Activated CD8-positive, alpha-beta memory T cell treated with anti-CD3 and anti-CD28 coated beads, Interleukin-2, amount 50 U/mL, for 1 hour (primary cell): ENCODE data around the gene CTIF.

Experiments
- DNase-seq: peaks from one replicate; pipeline ENCODE4 v3.0.0-alpha.2; 2020; ENCODE audit errors: extremely low read depth

The CTIF gene

DNA sequence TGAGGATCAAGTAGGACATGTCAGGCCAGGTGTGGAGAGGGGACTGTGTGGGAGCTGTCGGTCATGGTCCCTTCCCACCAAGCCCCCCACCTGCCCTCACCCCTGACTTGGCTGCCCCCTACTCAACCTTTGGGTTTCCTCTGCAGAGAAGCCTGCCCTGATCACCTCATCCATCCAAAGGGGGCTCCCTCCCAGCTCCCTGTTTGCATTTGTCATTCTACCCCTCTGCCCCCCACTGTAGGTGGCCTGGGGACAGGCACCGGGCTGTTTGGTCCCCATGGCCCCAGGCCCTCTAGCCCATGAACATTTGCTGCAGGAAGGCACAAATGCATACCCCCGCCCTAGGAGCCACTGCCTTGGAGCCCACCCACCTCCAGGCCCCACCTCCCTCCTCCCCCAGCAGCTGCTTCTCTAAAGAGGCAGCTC, 296.9 kb downstream of the CTIF start:
- no peak for DNase-seq

DNA sequence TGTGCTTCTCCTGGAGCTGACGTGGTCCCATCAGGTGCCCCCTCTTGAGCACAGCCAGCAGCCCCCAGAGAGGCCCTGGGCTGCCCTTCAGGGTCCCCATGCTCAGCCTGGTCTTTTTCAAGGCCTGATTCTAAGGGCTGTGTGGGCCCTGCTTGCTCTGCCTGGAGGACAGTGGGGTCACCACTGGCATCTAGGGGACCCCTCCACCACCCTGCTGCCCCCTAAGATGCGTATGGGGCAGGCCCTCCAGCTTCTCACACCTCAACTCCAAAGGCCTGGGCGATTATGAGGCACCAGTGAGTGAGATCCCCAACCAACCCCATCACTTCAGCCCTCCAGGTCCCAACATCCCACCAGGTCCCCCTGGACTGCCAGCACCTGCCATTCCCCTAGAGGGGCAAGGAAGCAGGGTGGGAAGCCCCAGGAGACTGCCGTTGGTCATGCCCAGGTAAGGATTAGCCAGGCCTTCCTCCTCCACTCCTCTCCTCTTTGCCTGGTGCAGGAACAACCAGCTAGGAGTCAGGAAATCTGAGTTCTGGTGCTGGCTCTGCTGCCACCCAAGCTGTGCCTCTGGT, 297.5 kb downstream of the CTIF start:
- DNase-seq = no peak

DNA sequence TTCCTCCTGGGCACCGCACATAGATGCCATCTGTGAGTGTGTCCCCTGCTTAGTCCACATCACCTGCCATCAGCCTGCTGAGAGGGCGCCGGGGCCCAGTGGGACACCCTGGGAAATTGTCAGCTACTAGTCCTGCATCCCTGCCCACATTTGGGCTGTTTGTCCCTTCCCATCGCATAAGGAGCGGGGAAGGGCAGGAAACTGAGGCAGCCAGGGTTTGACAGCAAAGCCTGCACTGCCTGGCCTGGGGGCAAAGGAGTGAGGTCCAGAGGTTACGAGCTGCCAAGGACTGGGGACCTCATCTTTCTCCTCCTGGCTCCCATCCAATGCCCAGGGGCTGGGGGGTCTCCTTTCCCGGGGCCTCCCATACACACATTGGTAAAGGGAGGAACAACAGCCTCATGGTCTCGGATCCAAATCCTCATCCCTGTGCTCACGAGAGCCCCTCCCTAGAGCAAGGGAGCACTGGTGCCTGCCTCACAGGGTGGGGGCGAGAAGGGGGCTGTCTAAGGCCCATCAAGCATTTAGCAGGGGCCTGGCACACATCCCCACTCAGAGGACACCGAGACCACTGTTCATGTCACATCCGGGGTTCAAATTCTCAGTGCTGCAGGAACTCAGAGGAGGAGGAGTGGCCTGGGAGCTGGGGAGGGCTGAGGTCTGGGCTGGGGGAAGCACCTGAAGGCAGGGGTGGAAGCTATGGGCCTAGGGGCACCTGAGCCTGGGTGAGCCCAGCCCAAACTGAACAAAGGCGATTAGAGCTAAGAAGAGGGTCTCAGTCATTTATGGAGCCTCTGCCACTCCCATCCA, 298.2 kb downstream of the CTIF start:
- DNase-seq = no peak

DNA sequence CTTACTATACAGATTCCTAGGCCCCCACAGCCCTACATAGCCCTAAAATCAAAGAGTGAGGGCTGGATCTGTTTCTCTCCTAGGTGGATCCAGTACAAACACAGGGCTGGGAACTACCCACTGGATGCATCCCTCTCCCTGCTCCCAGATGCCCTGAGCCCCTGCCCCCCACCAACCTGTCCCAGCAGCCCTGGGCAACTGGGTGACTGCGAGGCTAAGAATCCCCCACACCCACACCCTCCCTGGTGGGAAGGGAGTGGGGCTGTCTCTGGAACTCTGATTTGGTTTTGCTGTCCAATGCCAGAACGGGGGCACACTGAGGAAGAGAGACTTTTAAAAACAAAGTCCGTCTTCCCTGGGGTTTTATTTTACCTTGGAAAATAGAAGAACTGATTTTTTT, 298.8 kb downstream of the CTIF start:
- no peak for DNase-seq

DNA sequence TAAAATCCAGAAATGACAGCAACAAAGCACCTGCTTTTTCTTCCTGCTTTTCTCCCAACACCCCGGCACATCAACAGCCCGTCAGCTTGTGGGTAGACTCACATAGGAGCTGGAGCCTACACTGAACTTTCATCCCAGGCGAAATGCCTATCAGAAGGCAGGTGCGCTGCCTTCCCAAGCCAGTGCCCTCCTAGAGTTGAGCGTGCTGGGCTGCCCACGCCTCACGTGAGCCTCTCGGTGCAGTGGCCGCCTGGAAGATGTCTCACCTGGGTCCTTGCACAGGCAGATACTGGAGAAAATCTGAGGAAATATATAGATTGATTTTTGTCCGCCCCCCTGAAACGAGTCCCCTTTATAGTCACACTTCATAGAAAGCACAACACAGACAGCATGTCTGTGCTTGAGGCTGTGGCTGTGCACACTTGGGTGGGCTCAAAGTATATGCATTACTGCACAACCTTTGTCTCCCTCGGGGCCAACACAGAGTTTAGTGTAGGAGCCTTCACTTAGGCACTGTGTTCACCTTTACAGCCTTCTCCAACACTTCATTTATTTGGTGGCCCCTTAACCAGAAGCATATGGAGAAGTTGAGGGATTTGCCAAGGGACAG, 299.4 kb downstream of the CTIF start:
- DNase-seq = no peak

DNA sequence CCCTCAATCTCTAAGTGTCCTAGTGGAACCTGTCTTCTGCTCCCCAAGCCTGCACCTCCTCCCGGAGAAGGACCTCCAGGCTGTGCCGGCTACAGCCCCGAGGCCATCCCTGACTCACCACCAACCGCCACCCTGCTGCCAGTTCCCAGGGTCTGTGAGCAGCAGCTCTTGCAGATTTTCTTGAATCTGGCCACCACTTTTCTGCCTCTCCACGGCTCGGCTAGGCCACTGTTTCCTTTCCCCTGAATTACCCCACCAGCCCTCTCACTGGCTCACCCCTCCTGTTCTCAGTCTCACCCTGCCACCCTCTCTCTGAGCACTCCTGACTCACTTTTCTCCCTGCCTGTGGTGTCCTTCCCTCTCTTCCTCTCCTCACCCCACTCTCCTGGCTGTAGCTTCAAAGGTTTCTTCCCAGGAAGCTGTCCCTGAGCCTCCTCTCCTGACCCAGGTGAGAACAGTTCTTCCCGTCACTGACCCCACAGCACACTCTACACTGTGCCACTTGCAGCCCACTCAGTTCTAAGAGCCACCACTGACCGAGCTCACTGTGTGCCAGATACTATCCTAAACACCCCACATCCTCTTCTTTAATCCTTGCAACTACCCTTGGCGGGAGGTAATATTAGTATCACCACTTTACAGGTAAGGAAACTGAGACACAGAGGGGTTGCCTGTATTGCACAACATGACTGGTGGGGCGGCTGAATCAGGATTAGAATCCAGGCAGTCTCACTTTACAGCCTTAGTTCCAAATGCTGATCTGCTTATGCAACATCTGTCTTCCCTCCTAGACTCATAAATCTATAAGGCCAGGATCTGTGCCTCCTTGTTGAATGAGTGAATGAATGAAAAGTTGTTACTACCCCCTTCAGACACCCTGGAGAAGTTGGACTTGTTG, 300.3 kb downstream of the CTIF start:
- no peak for DNase-seq

DNA sequence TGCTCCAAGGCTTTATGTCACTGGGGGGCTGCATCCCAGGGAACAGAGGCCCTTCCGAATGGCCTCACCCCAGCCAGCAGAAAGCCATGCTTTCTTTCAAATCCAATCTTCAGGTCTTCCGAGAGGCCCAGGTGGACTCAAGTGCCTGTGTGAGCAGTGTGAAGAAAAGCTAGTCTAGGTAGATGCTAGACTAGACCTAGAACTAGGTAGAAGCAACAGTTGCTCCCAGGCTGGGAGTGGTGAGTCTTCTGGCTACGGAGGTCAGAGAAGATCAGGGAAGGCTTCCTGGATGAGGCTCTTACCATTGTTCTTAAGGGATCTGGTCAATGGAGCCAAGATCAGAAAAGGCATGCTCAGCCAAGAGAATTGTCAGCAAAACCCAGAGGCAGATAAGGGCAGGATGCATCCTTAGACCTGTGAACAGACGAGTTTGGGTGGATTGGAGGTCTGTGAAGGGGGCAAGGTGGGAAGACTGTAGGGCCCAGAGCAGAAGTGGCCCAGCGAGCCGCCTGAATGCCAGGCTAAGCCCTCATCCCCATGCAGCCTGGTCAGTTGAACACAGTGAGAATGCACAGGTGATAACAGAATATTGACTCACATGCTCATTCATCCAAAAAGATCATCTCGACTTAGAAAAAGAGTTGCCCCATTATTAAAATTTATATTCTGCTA, 301.1 kb downstream of the CTIF start:
- no peak for DNase-seq

DNA sequence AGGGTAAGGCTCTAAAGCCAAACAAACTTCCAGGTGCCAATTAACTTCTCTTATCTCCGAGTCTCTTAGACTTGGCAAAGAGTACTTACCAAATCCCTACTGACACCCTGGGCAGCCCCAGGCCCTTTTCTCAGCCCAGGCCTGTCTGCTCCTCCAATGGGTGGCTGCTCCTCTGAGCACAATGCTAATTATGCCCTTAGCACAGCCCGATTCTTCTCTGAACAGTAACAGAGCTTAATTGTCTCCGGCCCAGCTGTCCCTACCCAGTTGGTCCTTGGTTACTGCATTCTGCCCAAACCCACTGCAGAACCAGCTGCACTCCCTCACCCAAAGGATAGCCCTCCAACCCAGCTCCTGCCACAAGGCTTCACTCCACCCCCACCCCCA, 301.7 kb downstream of the CTIF start:
- no peak for DNase-seq

DNA sequence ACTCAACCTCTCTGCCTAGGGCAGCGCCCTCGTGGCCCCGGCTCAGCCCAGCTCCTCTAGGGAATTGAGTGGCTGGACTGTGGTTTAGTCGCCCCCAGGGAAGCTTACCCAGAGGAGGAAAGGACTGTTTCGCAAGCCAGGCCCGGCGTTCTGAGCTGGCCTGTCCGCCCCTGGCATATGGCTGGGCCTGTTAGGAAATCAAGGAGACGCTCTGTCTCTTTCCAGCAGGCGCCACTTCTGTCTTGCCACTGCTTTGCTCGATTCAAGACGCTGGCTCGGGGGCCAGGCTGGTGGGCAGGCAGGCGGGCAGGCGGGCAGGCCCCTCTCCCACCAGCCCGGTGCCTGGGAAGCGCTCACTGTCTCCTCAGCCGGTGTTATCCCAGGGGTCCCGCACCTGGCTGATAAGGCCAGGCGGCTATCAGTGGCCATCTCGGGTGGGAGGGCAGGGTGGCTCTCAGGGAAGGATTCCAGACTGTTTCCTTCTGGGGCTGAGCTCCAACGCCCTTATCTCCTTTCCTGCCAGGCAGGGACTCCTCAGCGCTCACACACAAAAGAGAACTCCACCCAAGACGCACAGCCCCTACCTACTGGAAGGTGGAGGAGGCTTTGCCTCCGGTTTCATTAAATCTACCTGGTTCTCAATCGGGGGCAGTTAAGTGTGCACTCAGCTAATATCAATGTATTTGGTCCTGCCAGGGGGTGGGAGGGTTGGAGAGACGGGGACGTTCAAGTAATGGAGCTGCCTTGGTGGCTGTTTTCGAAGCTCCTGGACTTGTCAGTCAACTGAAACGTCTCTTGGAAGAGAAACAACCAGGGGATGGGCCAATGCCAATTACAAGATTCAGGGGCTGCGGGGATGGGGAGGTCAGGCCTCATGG, 302.8 kb downstream of the CTIF start:
- no peak for DNase-seq

DNA sequence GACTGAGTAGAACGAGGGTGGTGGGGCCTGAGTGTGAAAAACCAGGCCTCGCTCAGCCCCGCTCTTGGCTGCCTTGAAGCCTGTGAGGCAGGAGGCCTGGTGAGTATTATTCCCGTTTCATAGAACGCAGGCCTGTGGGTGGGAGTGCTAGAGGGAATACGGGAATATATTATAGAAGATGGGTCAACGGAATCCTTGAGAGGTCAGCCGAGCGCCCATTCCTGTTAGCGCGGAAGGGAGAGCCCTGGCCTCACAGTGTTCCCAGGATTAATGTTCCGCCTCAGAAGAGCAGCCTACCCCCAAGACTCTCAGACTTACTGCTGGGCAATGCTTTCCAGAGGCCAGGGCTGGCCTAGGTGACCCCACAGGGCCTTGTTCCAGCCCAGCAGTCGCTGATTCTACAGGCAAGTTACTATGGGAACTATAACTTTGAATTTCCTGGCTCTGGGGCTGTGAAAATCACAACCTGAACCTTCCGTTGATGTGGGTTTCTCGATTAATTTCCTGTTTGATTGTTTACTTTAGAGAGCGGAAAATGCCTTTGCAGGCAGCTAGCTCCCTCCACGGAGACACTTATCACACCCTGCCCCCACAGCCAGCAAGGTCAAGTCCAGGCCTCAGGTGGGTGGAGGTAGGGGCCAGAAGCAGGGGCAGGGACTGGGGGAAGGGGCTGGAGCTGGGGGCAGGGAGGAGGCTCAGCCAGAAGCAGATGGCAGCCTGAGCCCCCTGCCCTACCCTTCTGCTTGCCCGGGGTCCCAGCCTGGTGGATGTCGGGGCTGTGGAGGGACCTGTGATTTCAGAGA, 303.6 kb downstream of the CTIF start:
- no peak for DNase-seq

DNA sequence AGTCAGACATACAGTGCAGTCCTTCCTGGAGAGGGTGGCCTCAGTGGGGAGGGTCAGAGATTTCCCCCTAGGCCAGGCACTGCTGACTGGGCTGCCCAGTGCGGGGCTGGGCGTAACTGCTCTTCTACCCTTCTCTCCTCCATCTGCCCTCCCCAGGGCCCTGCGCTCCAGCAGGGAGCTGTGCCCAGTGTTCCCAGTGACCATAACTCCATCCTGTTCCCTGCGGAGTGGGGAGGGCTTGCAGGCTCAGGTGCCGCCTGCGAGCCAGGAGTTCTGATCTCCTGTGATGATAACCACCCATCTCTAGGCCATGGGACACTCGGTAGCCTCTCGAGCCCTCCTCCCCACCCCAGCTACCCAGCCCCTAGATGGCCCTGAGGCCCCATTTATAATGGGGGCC, 304.3 kb downstream of the CTIF start:
- DNase-seq = no peak

DNA sequence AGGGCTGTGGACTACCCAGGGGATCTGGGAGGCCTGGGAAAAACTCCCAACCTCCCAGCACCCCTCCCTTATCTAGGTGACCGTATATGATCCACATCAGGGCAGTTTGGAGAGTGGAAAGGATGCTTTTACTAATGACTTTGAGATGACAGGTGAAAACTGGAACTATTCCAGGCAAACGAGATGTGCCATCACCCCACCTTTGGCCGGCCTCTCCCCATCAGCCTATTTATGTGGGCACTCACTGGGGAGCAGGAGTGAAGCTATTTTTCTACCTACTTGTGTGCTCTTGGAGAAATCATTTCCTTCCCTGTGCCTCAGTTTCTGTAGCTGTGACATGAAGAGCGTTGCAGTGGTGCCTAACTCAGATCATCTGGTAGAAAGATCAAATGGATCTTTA, 304.8 kb downstream of the CTIF start:
- DNase-seq = no peak

DNA sequence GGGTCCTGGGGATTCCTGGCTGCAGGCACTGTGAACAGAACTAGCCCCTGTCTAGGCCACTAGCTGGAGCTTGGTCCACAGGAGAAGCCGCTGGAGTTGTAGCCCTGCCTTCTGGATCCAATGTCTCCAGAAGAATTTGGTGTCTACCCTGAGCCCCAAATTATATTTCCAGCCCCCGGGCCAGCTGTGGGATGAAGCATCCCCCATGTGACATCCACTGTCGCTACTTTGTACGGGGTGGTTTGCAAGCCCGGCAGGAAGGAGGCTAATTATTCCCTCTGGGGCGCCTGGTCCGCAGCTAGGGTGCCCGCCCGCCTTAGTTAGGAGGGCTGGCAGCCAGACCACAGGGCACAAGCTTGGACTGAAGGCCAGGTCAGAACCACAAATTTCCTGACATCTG, 305.4 kb downstream of the CTIF start:
- DNase-seq = no peak

DNA sequence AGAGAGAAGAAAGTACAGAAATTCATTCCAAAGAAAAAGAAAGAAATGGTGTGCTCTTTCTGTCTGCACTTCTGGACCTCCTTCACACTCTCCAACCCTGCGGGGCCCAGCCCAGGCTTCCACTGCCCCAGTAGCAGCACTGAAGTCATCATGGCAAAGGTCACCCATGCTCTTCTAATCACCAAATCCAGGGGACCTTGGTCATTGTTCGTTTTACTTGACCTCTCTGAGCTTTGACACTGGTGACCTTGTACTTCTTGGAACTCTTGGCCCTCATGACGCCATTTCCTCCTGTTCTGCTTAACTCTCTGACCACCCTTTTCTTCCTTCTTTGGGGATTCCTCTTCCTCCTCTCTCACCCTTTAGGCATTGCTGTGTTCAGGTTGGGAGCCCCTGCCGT, 306.3 kb downstream of the CTIF start:
- DNase-seq = no peak

DNA sequence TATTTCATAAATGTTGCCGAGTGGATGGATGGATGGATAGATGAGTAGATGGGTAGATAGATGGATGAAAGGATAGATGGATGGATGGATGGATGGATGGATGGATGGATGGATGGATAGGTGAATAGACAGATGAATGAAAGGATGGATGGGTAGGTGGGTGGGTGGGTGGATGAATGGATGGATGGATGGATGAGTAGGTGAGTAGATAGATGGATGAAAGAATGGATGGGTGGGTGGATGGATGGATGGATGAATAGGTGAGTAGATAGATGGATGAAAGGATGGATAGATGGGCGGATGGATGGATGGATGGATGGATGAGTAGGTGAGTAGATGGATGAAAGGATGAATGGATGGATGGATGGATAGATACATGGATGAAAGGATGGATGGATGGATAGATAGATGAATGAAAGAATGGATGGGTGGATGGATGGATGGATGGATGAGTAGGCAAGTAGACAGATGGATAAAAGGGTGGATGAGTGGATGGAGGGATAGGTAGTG, 307.6 kb downstream of the CTIF start:
- DNase-seq = no peak

DNA sequence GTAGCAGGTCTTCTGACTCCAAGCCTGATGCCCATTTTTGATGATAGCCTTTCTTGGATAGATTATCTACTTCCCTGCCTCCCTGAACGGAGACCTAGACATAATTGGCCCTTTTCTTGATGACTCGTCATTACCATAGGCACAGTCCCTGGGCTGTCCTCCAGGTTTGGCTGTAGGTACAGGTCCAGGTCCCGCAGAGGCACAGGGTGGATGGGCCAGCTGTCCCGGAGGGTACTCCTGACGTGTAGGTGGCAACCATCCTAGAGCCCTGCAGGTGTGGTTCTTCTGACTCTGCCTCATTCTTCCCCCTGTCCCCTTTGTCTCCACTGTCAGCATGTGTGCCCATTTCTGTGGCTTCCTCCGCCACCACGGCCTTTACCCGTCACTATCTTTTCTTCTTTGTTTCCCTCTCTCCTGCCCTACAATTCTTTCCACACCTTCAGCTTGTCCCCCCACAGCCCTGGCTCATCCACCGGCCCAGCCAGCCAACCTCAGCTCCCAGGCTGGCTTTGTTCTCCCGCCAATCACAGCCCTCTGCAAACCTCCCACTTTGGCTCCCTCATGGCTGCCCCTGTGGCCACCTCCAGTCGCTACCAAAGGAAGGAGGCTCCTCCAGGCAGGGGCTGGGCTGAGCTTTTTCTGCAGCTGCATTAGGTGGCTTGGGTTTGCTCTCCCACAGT, 309.1 kb downstream of the CTIF start:
- no peak for DNase-seq

DNA sequence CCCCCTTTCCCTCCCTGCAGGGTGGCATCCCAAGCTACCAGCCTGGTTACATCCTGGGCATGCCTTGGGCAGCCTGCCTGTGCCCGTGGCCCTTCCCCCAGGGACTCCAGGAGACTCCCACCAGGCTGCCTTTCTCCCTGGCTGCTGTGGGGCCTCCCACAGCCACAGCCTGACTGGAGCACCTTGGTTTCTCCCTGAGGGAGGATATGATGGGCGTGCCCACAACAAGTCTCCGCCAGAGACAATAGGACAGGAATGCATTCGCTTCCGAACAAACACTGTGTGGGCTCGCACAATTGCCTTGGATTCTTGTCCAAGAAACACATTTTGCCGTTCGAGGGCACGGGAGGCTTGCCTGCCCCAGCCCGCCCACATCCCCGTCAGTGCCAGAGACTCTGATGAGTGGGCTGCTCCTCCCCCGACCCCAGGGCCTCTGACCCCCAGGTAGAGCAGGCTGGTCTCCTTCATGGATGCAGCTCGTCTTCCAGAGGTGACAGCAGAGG, 309.9 kb downstream of the CTIF start:
- no peak for DNase-seq

DNA sequence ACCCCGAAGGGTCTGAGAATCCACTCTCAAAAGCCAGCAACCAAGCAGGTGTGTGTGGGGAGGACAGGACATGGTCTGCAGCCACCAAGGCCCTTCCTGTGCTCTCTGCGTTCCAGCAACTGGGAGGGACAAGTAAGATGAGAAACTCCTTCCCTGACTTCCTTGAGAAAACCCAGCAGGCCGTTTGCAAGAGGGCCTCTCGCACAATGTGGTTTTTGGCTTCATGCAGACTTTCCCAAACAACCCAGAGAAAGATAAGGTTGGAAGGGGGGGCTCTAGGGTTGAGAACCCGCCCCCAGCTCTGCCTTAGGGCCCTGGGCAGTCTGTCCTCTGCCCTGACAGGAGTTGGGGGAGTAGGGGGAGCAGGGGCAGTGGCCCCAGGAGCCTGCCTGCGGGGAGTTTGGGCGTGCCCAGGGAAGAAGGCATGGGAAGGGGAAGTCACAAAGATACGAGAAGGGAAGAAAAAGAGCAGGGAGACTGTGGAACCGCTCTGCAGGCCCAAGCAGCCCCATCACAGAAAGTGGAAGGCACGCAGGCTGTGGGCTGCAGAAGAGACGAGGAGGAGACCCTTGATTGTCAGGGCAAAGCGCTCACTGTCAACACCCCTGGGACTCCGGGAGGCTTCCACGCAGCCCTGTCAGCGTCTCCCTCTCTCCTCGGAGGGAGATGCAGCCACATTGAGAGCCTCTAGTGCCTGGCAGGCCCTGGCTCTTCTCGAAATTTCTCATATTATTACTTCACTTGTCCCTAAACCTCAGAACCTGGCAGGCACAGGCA, 312.2 kb downstream of the CTIF start:
- no peak for DNase-seq
